Suppressor macrophage (primary cell): ENCODE results near the gene FXYD1.
"Not testable (repeated sequence)": the region's sequence is repeated elsewhere in the genome, so short reads cannot be mapped to it uniquely, and the experiment has no call there.

ENCODE experiments used
- DNase-seq, 4 experiments: peaks; one replicate each; pipeline ENCODE4 v3.0.0-alpha.2; 2020 to 2022

The FXYD1 gene

DNA sequence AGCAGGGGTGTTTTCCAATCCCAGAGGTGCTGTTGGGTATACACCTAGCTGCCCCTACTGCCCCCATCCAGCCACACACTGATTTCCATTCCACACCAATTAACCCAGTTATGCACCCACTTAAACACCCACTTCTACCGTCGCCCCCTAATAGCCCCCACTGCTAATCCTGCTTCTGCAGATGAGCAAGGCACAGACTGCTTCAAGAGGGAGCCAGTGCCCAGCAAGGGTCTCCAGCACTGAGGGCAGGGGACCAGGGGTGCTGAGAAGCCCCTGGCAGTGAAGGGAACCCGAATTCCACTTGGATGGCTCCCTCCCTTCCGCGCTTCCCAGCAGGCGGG lies 5.6 kb downstream of the FXYD1 start:
- DNase-seq = no peak

DNA sequence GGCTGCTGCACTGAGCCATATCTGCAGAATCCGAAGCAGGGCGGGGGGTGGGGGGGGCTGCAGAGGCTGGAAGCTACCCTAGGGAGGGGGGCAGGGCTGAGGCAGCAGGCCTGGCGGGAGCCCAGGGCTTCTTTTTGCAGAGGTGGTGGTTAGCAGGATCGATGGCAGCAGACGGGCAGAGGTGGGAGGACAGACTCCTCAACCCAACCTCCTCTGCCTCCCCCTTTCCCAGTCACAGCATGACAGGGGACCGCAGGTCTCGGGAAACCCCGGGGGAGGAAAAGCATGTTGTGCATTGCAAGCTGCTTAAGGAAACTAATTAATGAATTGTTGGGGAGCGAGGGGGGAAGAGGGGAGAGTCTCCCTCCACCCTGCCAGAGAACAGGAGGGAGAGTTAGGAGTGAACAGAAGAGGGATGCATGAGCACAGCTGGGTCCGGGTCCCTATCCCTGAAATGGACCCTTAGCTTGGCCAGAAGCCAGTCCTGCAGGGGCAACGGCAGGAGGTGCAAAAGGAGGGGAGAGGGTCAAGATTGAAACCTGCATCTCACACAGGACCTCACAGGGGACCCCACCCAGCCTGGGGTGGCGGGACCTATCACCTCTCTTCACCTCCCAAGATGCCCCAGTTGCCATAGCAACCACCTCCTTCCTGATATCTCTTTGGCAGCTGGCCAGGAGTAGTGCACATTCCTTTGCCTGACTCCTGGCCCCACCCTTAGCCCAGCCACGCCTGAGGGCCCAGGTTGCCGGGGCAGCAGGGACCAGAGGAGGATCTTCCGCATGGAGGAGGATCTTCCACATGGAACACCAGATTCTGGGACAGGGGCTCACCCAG lies 6.2 kb downstream of the FXYD1 start:
- no peak for DNase-seq

DNA sequence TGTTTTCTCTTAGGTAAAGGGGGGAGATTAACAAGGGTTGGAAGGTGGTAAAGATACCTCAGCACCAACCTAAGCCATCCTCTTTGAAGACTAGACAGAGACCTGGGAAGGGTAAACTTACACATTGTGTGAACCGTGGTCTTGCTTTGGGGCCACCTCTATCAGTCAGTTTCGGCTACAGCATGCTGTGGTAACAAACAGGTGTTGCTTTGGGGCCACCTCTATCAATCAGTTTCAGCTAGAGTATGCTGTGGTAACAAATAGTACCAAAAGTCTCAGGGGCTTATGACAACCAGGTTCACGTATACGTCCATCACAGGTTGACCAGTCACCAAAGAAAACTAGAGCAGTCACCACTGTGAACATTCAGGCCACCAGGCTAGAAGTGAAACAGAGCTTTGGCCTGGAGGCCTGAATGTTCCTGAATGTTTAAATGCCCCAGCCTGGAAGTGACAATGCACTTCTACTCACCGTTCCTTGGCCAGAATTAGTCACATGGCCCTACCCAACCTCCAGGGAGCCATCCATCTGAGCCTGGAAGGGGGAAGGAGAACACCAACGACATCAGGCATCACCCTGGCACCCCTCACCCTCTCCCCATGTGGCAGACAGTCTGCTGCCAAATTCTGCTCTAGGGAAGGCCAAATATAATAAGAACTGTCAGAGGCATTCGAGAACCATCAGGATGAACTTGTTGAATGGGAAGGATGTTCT lies 8.3 kb downstream of the FXYD1 start:
- DNase-seq = peak; percentile 24 to 54 (median 48)

DNA sequence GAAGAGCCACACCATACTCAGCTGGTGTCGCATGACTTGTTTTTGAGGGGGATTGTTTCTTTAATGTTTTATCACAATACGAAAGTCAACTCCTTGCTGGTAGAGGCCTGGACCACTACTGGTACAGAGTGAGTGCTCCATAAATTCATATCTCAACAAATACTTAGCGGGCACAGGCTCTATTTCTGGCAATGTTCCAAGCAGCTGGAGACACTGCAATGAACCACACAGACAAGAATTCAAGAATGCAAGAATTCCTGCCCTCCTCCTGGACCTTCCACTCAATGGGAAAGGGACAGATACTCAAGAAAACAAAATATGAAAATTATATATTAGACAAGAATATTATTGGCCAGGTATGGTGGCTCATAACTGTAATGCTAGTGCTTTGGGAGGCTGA lies 10.8 kb downstream of the FXYD1 start:
- no peak for DNase-seq

DNA sequence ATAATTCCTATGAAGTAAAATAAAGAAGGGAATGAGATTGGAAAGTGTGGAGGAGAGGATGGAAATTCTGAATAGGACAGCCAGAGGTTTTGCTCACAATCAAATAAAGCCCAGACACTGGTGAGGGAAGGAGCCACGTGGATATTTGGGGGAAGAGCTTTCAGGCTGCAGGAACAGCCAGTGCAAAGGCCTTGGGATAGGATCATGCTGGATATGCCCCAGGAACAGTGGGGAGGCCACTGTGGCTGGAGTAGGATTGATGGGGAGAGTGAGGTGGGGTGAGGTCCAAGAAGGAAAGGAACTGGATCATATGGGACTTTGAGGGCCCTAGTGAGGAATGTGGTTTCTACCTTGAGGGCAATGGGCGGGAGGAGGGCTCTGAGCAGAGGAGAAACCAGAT lies 11.8 kb downstream of the FXYD1 start:
- DNase-seq = no peak

DNA sequence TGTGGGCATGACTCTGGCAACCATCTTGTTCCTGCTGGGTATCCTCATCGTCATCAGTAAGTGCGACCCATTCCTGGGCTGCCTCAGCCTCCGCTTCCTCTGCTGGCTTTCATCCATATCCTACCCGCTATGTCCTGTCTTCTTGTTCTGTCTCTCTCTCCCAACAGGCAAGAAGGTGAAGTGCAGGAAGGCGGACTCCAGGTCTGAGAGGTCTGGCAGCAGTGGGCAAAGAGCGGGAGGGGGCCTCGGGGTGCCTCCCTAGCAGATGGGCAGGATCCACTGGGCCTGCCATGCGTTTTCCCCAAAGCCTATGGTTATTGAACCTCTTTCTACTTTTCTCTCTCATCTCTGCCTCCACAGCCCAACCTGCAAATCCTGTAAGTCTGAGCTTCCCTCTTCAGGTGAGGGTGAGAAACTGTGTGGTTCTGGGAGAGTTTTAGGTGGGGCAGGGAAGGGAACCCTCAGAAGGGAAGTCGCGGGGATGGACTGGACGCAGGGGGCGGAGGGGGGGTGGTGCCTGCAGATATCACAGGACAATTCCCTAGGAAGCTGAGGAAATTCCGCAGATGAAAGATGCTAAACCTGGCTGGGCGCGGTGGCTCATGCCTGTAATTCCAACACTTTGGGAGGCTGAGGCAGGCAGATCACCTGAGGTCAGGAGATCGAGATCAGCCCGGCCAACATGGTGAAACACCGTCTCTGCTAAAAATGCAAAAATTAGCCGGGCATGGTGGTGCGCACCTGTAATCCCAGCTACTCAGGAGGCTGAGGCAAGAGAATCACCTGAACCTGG lies 12.8 kb downstream of the FXYD1 start:
- no peak for DNase-seq

DNA sequence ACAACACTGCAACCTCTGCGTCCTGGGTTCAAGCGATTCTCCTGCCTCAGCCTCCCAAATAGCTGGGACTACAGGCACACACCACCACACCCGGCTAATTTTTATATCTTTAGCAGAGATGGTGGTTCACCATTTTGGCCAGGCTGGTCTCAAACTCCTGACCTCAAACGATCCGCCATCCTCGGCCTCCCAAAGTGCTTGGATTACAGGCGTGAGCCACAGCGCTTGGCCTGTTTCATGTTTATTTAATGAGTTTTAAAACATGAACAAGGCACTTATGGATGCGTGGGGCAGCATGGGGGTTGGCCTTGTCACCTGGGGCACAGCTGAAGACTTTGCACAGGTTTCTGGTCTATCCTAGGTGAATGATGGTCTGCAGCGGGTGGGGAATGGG lies 14.5 kb downstream of the FXYD1 start:
- DNase-seq = not testable (repeated sequence)

DNA sequence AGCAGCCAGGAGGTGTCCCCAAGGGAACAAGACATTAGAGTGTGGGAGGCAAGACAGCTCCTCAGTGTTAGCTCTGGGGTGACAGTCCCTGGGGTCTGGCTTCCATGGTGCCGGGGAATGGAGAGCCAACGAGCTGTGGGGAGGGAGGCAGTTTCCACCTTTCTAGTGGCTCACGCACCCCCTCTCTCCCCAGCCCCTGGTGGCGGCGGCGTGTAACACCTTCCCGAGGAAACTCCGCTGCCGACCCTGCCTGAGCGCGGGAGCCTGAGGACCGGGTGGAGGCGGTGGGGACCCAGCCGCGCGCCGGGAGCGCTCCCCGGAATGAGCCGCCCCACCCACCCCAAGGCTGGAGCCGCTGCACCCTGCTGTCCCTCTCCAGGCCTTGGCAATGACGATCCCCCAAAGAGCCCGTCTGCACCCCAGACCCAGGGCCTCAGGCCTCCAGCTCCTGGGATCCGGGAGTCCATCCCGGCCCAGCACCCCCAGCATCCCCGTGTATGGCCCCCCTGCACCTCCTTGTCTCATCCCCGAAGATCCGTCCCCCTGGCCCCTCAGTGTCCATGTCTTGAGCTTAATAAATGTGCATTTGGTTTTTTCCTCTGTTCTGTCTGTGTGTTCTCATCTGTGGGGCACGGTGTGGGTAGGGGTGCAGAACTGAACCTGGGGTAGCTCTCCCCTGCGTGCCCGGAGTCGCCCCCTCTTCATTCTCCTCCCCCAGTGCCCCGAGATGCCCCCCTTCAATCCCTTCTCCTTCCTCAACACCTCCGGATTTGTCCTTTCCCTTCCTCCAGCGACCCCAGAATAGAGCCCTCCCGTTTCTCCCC lies 15.3 kb downstream of the FXYD1 start:
- peak; percentile 29 to 72 (median 56) for DNase-seq

DNA sequence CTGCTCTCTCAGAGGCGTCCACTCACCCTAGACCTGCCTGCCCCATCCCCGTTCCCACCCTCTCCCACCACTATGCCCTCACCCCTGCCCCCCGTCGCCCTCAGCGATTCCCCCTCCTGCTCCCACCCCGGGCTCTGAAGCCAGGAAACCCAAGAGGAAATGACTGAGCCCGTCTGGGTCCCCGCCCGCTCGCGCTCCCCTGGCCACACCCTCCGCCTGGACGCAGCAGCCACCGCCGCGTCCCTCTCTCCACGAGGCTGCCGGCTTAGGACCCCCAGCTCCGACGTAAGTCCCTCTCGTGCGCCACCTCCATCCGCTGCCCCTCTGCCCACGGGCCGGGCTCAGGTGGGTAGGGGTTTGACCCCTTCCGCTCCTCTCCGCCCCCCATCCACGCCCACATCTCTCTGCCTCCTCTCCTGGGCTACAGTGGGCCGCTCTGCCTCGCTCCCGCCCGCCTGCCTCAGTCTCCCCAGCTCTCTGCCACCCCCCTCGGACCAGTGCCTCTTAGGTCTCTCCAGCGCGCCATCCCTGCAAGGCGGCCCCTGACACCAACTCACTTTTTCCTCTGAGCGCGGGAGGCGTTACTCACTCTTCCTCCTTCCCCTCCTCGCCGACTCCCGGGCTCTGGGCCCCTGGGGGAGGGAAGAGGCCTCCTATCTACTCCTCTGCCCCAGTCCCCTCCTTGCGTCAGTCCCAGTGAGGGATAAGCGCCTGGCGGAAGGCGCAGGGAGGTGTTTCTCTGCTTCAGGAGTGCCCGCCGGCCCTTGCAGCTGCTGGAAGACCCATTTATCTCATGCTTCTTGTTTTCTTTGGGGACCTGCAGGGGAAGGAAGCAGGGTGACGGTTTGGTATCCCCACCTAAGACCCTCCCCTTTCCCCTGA lies 16.1 kb downstream of the FXYD1 start, which contains the start of gene FXYD5:
FXYD5 (plus strand) TSS at position 211 of the 882 bp plus-strand sequence. CDS start 816 bp downstream, outside the sequence.
- peak; percentile 83 to 92 (median 90) for DNase-seq

DNA sequence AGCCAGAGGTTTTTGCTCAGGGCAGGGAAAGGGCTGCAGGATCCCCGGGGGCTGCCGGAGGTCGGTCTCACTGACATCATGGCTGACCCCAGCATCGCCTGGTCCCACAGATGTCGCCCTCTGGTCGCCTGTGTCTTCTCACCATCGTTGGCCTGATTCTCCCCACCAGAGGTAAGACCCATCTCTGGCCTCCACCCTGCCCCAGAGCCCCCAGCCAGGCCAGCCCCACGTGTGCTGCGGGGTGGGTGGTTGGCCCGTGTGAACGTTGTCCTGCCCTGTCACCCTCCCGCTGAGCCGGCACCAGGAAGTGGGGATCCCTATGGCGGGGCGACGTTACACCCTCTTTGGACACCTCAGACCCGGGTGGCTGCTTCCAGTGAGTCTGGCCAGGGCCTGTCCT lies 16.8 kb downstream of the FXYD1 start:
- DNase-seq = peak; percentile 33 to 64 (median 54)

DNA sequence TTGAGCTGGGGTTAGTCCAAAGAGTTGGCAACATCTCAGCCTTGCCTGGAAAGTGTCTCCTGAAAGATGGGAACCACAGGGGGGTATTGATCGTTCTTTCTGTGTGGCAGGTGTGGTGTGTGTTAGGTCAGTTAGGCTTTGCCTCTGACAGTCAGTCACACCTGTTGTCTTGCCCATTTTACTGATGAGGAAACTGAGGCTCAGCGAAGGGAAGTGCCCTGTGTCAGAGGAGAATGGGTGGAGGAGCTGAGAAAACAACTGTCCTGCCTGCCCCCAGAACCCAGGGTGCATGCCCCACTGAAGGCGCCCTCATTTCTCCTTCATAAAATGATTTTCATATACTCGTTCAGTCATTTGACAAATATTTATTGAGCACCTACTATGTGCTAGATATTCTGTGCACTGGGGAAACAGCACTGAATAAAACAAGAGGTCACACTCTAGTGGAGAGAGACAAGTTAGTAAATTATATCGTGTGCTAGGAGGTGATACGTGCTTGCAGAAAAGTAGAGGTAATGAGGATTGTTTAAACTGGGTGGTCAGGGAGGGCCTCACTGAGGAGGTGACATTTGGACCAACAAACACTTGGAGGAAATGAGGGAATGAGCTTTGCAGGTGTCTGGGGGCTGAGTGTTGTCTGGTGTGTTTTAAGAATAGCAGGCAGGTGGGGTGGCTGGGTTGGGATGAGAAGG lies 17.5 kb downstream of the FXYD1 start:
- DNase-seq = no peak

DNA sequence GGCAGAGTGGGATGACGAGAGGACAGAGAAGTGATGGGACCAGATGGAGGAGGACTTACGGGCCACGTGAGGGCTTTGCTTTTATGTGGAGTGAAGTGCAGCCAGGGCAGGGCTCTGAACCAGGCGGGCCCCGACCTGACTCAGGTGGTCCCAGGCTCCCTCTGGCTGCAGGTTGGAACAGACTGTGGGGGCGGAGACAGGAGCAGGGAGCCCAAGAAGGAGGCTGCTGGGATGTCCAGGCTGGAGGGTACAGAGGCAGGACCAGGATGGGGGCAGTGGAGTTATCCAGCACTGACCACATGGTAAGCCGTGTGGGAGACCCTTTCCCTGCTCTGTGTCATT lies 18.0 kb downstream of the FXYD1 start:
- no peak for DNase-seq

DNA sequence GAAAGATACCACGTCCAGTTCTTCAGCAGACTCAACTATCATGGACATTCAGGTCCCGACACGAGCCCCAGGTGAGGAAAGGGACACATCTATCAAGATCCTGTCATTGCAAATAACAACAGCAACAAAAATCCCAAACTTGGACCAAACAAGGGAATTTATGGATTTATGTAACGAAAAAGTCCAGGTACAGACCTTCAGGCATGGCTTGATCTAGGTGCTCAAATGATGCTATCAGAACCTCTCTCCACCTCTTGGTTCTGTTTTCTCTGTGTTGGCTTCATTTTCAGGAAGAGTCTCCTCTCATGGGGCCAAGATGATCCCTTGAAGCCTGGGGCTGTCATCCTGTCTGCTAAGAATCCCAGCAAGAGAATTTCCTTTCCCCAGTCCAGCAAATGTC lies 18.8 kb downstream of the FXYD1 start:
- no peak for DNase-seq

DNA sequence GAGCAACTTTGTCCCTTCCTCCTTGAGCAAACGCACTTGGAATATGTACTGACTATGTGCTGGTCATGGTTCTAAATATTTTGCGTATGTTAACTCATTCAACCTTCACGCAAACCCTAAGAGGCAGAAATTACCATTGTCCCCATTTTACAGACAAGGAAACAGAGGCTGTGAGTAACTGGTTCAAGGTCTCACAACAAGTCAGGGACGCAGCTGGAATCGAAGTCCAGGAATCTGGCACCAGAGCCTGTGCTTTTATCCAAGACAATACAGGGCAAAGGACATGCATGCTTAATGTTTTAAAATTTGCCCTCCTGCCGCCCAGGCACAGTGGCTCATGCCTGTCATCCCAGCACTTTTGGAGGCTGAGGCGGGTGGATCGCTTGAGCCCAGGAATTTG lies 21.0 kb downstream of the FXYD1 start:
- no peak for DNase-seq

DNA sequence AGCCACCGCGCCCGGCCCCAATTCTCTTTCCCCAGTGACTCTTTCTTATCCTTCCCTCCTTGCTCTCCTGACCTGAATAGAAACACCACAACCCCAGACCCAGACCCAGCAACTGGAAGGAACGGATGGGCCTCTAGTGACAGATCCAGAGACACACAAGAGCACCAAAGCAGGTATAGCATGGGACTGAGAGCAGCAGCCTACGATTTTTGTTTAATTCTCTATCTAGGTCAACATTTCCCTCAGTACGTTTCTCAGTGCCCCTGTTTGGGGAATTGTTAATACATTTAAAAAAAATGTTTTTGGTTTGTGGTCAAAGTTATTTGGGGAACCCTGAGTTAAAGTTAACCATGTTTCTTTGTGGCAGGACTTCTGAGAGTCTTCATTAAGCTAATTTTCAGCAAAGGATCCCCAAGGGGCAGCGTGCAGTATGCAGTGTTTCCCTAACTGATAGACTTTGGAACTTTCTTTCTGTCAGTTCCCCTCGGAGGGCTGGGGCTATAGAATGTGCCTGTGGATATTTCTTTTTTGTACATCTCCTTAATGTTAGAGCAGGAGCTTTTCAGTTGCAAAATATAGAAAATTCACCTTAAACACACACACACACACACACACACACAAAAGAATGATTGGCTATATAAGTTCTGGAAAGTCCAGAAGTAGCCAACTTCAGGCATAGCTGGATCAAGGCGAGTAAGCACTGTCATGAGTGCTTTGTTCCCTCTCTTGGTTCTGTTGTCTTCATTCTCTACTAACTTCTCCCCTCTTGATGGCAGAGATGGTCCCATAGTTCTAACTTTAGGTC lies 22.2 kb downstream of the FXYD1 start:
- no peak for DNase-seq

DNA sequence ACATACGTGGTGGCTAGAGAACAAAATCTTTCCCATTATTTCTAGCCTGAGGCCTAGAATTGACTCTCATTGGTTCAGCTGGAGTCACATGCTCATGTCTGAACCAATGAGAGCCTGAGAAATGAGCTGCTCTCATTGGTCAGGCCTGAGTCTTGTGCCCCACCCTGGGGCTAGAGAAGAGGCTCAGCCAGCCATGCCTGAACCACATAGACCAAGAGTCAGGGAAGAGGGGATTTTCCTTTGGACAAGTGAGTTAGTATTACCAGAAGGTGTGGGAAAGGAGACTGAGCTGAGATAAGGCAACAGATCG lies 22.8 kb downstream of the FXYD1 start:
- DNase-seq = no peak

DNA sequence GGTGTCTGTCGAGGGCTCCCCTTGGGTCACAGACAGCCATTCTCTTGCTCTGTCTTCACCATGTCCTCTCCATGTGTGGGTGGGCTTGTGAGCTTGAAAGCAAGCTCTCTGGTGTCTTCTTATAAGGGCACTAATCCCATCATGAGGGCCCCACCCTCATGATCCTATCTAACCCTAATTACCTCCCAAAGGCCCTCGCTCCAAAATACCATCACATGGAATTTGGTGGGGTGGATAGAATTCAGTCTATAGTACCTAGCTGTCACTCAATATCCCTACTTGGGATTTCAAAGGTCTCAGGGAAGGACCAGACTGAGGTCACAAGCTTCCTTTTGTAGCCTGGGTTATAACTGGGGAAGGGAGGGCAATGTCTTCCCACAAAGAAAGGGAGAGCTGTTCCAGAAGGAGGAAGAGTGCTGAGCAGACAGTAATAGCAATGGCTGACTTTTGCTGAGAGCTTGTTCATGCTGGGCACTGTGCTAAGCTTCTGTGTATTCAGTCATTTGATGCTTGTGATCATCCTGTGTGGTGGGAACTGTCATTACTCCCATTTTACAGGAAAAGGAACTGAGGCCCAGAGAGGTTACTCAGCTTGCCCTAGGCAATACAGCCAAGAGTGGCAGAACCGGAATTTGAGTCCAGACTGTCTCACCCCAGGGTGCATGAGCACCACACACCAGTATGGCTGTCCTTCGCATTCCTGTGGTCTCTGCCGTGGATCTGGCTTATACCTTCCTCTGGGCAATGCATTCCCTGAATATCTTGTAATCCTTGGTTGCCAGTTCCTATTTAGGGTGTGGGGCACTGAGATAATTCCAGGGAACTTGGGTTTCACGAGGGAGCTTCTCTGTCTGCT lies 24.1 kb downstream of the FXYD1 start:
- no peak for DNase-seq

DNA sequence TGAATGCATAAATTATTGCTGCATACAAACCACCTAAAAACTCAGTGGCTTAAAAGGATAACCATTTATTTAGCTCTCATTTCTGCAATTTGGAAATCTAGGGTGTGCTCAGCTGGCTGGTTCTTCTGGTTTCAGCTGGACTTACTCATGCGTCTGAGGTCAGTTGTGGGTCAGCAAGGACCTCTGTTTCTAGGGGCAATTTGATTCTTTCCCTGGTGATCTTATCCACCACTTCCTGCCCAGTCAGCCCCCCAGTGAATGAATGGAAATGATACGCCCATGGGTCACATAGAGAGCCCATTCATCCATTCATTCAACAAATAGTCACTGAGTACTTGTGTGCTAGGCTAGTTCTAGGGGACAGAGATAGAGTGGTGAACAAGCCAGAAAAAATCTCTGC lies 25.8 kb downstream of the FXYD1 start:
- no peak for DNase-seq
